Heart left ventricle (tissue), 13 donors: ENCODE results near the gene SLIT1.

ENCODE experiments used
- POLR2A ChIP-seq, 2 donors: fragments of 450-650 bp; IDR thresholded peaks; one replicate each; pipeline ENCODE4 v1.6.1; 2017; ENCODE audit warnings: antibody characterized with exemption in 2 of 2, mild to moderate bottlenecking in 2 of 2, moderate library complexity in 2 of 2
- TF ChIP-seq, protein P1 (sequence below), 12 donors: fragments of 200-600 bp; sonication (generic) in 4 of 12; IDR thresholded peaks; one replicate each; pipeline versions ENCODE4 v1.5.0 to v1.8.0; 2018 to 2022; ENCODE audit warnings: antibody characterized with exemption in 12 of 12, mild to moderate bottlenecking in 5 of 12
- donor health status: ischemic (EF 13 %, LVEDD 7.1; RV severe dilation, severe dysfunction).
- donor health status: DM: no; HTN: yes; CAD: no.
- donor health status: DM: no; HTN: no; CAD: no.
- donor health status: ischemic (EF 25% LVEDD 6.9; RV normal size, moderate dysfunction).
- donor health status: ischemic (EF 25% LVEDD 5.7; RV mildly dilated, moderate dysfunction).
- donor health status: ischemic (EF 35%, LVEDD 5.7; RV mildly dilated, moderate dysfunction).
- donor health status: nonischemic (EF 11% LVEDD 7.7; RV severe dilation, severe dysfunction).
- donor health status: DM: yes; HTN: yes; CAD: no.
- donor health status: PGD.
- donor health status: ischemic (EF 29% LVEDD 5.4; RV normal size, mild dysfunction).
- donor health status: nonischemic (EF 23%, LVEDD 6.1; RV moderate dilation, normal function).

DNA sequence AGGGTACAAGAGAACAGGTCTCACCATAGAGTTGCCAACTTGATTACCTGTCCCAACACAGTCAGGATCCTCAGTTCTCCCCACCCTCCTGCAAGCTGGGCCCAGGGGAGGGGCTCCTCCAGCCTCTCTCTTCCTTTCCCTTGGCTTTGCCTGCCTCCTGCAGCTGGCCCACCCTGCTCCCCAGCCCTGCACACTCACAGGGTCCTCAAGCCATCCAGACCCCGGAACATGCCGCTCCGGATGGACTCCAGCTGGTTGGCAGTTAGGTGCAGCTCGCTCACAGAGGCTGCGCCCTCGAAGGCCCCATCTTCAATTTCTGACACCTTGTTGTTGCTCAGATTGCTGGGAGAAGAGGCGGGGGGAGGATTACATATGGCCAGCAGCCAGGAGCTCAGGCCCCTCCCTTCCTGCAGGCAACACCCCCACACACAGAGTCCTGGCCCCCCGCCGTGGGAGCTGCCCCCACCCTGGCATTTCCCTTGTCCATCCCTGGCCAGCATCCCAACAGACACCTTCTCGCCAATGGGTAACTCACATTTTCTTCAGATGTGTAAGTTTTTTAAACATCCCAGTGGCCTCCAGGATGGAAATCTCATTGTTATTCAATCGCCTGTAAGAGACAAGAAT lies 139.2 kb downstream of the SLIT1 start:
- TF ChIP-seq, protein P1, sequence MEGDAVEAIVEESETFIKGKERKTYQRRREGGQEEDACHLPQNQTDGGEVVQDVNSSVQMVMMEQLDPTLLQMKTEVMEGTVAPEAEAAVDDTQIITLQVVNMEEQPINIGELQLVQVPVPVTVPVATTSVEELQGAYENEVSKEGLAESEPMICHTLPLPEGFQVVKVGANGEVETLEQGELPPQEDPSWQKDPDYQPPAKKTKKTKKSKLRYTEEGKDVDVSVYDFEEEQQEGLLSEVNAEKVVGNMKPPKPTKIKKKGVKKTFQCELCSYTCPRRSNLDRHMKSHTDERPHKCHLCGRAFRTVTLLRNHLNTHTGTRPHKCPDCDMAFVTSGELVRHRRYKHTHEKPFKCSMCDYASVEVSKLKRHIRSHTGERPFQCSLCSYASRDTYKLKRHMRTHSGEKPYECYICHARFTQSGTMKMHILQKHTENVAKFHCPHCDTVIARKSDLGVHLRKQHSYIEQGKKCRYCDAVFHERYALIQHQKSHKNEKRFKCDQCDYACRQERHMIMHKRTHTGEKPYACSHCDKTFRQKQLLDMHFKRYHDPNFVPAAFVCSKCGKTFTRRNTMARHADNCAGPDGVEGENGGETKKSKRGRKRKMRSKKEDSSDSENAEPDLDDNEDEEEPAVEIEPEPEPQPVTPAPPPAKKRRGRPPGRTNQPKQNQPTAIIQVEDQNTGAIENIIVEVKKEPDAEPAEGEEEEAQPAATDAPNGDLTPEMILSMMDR (IDR thresholded peaks at IDR 0.05), result no peak
- no peak for TF ChIP-seq POLR2A (IDR thresholded peaks at IDR 0.05)
